Islet of Langerhans (tissue), 1 donor: ENCODE results near the gene POU1F1.
"Not testable (repeated sequence)": the region's sequence is repeated elsewhere in the genome, so short reads cannot be mapped to it uniquely, and the experiment has no call there.

Experiments used
- FAIRE-seq: peaks from one replicate; lab custom pipeline; 2011; peaks lifted over from hg19 to GRCh38; lab: Jason Lieb, UNC

The POU1F1 gene

DNA sequence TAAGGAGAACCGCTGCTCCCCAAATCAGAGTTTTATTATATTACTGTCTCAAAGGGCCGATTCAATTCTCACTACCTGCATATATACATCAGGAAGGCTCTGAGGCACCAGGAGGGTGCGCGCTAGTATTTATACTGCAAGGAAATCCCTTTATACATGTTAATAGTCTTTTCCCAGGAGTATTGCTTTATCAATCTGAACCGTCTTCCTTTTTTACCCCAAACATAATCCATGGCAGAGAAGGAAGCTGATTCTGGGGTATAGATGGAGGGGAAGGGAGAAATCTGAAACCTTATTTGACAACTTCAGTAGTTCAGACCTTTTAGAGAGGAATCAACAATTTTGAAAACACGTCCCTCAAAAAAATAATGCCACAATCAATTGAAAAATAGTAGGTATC lies at the start of gene POU1F1:
POU1F1 (minus strand) TSS at position 101 of the 400 bp plus-strand sequence. CDS start 122 bp downstream, outside the sequence.
- no peak for FAIRE-seq

- no peak for FAIRE-seq
These were observed 48.2 kb upstream of the POU1F1 start for GRCh38 chr3:87324609-87325008.

GRCh38 chr3:87320756-87321626 lies 44.6 kb upstream of the POU1F1 start:
- no peak for FAIRE-seq

DNA sequence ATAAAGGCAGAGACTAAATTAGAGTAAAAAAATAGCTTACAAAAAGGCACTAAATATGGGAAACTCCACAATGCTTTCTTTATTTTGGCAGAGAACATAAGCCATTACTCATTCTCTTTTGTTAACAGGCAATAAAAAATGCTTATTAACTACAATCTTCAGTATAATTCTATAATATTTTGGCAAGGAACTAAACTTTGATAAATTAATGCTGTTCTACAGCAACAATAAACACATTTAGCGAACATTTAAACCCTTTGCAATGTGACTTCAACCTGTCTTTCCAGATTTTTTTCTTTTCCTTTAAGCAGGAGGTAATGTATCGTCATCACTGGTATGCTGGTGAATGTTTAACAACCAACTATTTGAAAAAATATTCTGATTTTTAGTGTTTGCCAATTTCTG lies 42.2 kb upstream of the POU1F1 start:
- FAIRE-seq = no peak

DNA sequence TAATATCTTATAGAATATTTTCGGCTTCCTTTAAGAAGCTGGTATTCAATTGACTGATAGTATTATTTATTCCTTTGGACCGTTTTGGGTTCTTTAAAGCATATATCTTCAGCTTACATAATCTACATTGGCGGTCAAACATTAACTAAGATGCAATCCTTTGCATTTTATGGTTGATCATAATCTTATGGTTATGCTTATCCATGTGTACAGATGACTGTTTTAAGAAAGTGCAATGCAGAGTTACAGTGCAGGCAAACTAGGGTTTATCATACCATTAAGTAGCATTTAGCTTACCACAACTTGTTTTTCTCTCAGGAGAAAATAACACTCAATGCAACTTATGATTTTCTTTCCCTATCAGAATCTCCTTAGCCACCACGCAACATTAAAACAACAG lies 41.4 kb upstream of the POU1F1 start:
- FAIRE-seq = no peak

DNA sequence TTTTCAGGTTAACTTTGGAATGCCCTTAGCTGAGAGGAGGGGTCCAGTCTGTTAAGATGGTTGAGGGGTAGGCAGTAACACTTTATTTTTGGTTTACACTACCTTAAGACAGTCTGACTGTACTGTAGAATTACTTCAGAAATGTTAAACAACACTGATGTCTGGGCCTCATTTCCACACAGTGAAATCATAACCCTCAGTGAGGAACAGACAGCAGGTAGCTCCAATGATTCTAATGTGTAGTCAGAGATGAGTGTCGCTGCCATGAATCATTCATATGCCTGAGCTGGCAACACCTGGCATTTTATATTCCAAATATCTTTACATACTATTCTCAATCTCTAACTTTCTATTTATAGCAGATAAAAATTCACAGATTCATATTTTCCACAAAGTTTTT lies 37.3 kb upstream of the POU1F1 start:
- no peak for FAIRE-seq

GRCh38 chr3:87311309-87311708 lies 34.9 kb upstream of the POU1F1 start:
- no peak for FAIRE-seq

DNA sequence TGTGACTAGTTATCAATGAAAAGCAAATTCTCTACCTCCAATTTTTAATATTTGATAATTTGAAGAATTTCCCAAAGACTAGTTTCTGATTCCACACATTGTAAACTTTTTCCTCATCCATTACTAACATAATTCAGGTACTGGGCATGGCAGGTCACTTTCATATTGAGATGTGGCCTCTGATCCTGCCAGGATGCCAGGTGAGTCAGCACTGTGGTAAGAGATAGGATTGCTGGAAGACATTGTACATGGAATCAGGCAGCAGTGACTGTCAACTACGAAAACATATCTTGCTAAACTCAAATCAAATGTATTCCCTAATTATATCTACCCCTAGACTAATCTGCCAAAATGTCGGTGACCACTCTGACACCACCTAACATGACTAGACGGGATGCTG lies 33.2 kb upstream of the POU1F1 start:
- FAIRE-seq = no peak

DNA sequence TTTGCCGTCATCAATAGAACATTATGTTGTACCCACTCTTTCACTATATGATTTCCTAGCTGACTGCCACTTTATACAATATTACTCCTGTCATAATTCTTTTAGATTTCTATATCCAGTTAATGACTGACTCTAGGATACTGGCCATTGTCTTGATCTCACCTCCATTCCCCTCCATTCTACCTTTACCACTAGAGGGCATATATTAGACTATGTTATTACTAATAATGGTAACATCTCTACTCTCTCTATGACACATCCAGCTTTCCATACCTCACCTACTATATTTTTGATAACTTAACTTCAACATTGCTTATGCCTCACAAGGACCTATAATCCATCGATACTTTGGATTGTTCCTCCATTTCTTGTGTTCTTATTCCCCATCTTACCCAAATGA lies 31.4 kb upstream of the POU1F1 start:
- FAIRE-seq = no peak

- FAIRE-seq = no peak
These were observed 29.1 kb upstream of the POU1F1 start for GRCh38 chr3:87305517-87305916.

DNA sequence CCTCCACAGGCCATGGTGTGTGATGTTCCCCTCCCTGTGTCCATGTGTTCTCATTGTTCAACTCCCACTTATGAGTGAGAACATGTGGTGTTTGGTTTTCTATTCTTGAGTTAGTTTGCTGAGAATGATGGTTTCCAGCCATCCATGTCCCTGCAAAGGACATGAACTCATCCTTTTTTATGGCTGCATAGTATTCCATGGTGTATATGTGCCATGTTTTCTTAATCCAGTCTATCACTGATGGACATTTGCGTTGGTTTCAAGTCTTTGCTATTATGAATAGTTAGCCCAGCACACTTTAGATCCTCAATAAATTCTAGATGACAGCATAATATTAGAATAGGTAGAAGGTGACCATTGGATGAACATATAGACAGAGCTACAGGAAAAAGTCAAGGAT lies 28.6 kb upstream of the POU1F1 start:
- not testable (repeated sequence) for FAIRE-seq

- peak; percentile 95 for FAIRE-seq
These were observed 21.8 kb upstream of the POU1F1 start for GRCh38 chr3:87298111-87298718.

DNA sequence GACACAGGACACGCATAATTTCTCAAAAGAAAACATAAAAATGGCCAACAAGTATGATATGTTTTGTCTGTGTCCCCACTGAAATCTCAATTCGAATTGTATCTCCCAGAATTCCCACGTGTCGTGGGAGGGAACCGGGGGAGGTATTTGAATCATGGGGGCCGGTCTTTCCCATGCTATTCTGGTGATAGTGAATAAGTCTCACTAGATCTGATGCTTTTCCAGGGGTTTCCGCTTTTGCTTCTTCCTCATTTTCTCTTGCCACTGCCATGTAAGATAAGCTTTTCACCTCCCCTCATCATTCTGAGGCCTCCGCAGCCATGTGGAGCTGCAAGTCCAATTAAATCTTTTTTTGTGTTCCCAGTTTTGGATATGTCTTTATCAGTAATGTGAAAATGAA lies 12.1 kb upstream of the POU1F1 start:
- no peak for FAIRE-seq

DNA sequence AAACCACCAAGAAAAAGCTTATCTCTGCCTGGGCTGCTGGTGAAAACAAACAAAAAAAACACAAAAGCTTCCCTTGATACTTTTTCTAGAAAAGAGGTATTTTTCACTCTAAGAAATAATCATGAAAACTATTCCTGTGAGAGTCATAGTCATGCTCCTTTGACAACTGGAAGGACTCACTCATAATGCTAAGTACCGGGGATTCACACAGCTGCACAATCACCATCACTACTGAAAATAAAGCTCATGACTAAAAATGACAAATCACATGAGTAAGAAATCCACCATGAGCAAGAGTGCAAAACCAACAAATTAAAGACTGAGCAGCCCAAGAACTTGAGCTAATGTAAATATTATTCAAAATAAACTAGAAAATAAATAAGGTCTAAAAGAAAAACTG lies 10.6 kb upstream of the POU1F1 start:
- no peak for FAIRE-seq

- no peak for FAIRE-seq
These were observed 3.6 kb downstream of the POU1F1 start for GRCh38 chr3:87272718-87273341.

DNA sequence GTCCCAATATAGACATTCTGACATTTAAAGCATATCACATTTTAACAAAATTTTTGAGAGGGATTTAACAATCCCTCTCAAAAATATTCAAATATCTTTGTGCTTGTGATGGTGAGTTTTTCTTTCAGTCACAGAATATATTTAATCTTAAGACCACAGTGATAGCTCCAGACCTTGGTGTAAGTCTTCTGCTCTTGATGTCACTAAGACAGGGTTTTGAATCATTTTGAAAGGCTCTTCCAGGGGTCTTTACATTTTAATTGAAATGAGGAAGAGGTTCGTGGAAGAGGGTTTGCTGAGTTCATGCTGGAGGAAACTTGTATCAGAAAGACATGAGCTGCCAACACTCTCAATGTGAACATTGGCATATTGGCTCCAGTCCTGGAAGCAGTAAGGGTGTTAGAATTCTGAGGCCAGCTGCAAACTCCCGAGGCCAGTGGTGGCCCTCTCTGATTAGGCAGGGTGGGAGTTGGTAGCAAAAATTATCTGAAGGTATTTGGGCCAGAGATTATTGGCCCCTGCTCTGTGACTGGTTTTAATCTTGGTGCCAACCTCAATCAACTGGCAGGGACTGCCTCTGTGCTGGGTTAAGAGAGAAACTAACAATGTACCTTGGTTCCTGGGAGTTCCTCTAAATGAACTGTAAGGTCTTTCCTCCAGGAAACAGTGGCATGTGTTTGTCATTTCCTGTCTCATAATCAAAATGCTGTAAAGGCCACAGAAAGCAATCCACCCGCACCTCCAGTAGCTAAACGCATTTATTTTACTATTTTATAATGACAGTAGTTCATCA lies 5.3 kb downstream of the POU1F1 start:
- FAIRE-seq = no peak

- no peak for FAIRE-seq
These were observed 6.7 kb downstream of the POU1F1 start for GRCh38 chr3:87269723-87270122.

- FAIRE-seq = no peak
These were observed 7.7 kb downstream of the POU1F1 start for GRCh38 chr3:87268646-87269211.

DNA sequence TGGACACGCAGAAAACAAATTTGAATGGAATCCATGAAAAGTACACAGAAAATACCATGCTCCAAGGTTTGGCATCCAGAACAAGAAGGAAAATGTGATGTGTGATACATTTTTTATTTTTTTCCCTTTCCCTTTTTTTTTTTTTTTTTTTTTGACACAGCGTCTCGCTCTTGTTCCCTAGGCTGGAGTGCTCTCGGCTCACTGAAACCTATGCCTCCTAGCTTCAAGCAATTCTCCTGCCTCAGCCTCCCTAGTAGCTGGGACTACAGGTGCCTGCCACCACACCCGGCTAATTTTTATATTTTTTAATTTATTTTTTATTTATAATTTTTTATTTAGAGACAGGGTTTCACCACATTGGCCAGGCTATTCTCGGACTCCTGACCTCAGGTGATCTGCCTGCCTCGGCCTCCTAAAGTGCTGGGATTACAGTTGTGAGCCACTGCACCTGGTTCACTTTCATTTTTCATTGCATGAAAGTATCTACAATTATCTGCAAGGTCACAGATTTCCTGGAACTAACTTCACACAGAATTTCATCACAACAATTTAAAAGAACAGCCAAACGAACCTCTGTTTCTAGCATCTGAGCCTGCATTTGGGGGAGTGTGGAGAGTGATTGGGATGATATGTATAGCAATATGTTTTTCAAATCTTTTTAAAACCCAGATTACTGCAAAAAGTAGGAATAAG lies 8.3 kb downstream of the POU1F1 start:
- FAIRE-seq = no peak

DNA sequence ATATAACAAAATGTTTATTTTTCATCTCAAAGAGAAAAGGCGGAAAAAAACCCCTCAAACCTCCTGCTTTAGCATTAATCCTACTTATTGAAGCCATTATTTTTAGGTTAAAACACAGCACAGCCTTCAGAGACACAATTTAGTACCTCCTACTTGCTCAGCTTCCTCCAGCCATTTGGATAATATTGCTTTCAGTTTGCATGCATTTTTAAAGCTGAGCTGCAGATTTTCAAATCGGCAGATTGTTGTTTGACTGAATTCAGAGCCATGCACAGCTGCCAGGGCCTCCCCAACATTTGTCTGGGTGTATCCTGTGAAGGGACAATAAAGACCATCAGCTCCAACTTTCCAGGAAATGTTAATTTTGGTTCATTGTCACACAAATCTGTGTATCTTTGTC lies 14.5 kb downstream of the POU1F1 start:
- FAIRE-seq = no peak

DNA sequence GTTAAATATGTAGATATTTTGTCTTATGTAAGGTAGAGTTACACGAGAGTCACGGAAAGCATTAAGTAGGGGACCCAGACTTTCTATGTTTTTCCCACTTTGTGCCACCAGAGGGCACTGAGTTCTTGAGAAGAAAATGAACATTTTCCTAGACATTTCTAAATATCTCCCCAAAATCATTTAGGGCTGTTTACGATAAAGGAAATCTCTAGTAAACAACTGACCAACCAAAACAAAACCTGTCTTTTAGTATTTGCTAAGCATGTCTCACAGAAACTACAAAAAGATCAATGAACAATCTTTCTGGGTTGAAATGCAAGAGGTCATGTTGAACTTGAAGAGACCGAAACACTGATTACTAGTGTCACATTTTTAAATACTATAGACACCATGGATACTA lies 16.1 kb downstream of the POU1F1 start:
- peak; percentile 76 for FAIRE-seq

DNA sequence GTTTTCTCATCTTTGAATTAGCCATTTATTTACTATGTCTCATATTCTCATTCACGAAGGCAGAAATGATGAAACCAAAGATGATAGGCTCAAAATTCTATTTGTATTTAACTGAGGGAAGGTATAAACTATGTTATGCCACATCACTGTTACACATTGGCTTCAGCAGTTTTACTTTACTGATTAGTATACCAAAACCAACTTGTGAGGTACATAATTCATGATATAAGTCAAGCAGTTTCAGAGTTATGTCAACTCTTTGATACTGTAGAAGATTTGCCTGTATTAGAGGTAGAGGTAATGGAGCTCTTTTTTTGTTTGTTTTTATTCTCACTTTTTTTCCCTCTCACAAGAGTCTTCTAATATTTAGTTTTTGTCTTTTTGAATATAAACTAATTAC lies 26.4 kb downstream of the POU1F1 start:
- FAIRE-seq = no peak
